Left ventricle myocardium inferior (tissue), 1 donor: ENCODE data around the gene GRIK4. TPM values are rescaled to one million over a fixed set of nuclear protein-coding genes. Genes with fewer than 3 reads are reported as not detected.

Source experiments
- DNase-seq: peaks from one replicate; pipeline ENCODE4 v3.0.0-alpha.2; 2020
- H3K27ac ChIP-seq: fragments of 200-600 bp; replicated peaks from 2 replicates; pipeline ENCODE4 v1.8.0; 2021
- H3K27me3 ChIP-seq: fragments of 200-600 bp; 2 replicates; pipeline ENCODE4 v1.8.0; 2021; ENCODE audit warnings: low read depth
- H3K36me3 ChIP-seq: fragments of 200-600 bp; 2 replicates; pipeline ENCODE4 v1.8.0; 2021
- H3K4me1 ChIP-seq: fragments of 200-600 bp; 2 replicates; pipeline ENCODE4 v1.8.0; 2021
- H3K4me3 ChIP-seq: fragments of 200-600 bp; 2 replicates; pipeline ENCODE4 v1.8.0; 2021; ENCODE audit warnings: mild to moderate bottlenecking, moderate library complexity
- H3K9me3 ChIP-seq: fragments of 200-600 bp; replicated peaks from 2 replicates; pipeline ENCODE4 v1.8.0; 2021
- CTCF ChIP-seq: fragments of 200-600 bp; IDR thresholded peaks from 2 replicates; pipeline ENCODE4 v1.8.0; 2021; ENCODE audit warnings: antibody characterized with exemption, mild to moderate bottlenecking, borderline replicate concordance
- intact Hi-C: fragments of 100-400 bp; cut with micrococcal nuclease; formaldehyde crosslinking; loops from one replicate; pipeline ENCODE4 v1.11.0; 2022
- total RNA-seq: library from RNA; stranded (reverse); fragmentation: NEBNext Ultra II Directional; extraction: Animal tissue kit (Norgen Biotek cat#: 25700); gene quantifications from one replicate; pipeline ENCODE4 v1.2.1, GENCODE V29; 2021
- donor health status: DM: no; HTN: yes; CAD: no; lungs with severe emphysema.

Gene GRIK4
- total RNA-seq, 1 donor from 2014 or later = 0.16 TPM

- H3K4me3 ChIP-seq = no peak overlapping the region
- peaks cover 53% of the 10 kb centered on the region for H3K27me3 ChIP-seq
- H3K36me3 ChIP-seq = no peaks in the 10 kb centered on the region
- no peak for DNase-seq
- no peak for TF ChIP-seq CTCF
- H3K4me1 ChIP-seq = peaks cover 19% of the 10 kb centered on the region
- H3K9me3 ChIP-seq = no peaks in the 10 kb centered on the region
- intact Hi-C loops = no loop called here
- H3K27ac ChIP-seq = no peak overlapping the region
Observed at GRCh38 chr11:120877746-120878365, 366.3 kb downstream of the GRIK4 start.

GRCh38 chr11:120878781-120879180 is 367.2 kb downstream of the GRIK4 start:
- no peak overlapping the region for H3K27ac ChIP-seq
- DNase-seq = no peak
- intact Hi-C loops = no loop called here

GRCh38 chr11:120880498-120881175 is 369.1 kb downstream of the GRIK4 start:
- Histone ChIP-seq H3K27me3 (peaks cover 45% of the 10 kb centered on the region), H3K4me1 (peaks cover 38% of the 10 kb centered on the region), H3K4me3 (no peak overlapping the region), H3K36me3 (no peaks in the 10 kb centered on the region), H3K9me3 (no peaks in the 10 kb centered on the region), H3K27ac (no peak overlapping the region)
- no peak for TF ChIP-seq CTCF
- intact Hi-C loops = no loop called here
- DNase-seq = no peak

More at GRCh38 chr11:120878781-120879180, 367.2 kb downstream of the GRIK4 start:
- Histone ChIP-seq H3K36me3 (no peaks in the 10 kb centered on the region), H3K27me3 (peaks cover 45% of the 10 kb centered on the region), H3K4me1 (peaks cover 29% of the 10 kb centered on the region), H3K9me3 (no peaks in the 10 kb centered on the region), H3K4me3 (no peak overlapping the region)
- no peak for TF ChIP-seq CTCF

GRCh38 chr11:120881596-120881995 is 370.0 kb downstream of the GRIK4 start:
- peaks cover 45% of the 10 kb centered on the region for H3K27me3 ChIP-seq
- no peak for TF ChIP-seq CTCF

GRCh38 chr11:120882175-120882574 is 370.6 kb downstream of the GRIK4 start:
- Histone ChIP-seq H3K27ac (no peak overlapping the region), H3K36me3 (no peaks in the 10 kb centered on the region), H3K9me3 (no peaks in the 10 kb centered on the region), H3K4me1 (peaks cover 38% of the 10 kb centered on the region), H3K4me3 (no peak overlapping the region), H3K27me3 (peaks cover 47% of the 10 kb centered on the region)
- TF ChIP-seq CTCF = no peak
- intact Hi-C loops = no loop called here
- no peak for DNase-seq

More at GRCh38 chr11:120881596-120881995, 370.0 kb downstream of the GRIK4 start:
- DNase-seq = no peak
- Histone ChIP-seq H3K9me3 (no peaks in the 10 kb centered on the region), H3K27ac (no peak overlapping the region), H3K36me3 (no peaks in the 10 kb centered on the region), H3K4me3 (no peak overlapping the region), H3K4me1 (peaks cover 38% of the 10 kb centered on the region)
- intact Hi-C loops = no loop called here
